DMS 273 (cell line): ENCODE results near the gene RABL2B.

Source experiments
- DNase-seq: peaks from one replicate; lab custom pipeline; 2025; ENCODE audit not compliant: unreplicated experiment; lab: John Stamatoyannopoulos, UW

RABL2B gene

GRCh38 chr22:50738649-50739227 is 44.7 kb downstream of the RABL2B start:
- no peak for DNase-seq

GRCh38 chr22:50737728-50738648 is 45.4 kb downstream of the RABL2B start, which contains the start of gene ACR:
TSS of gene ACR (plus strand) at chr22:50738204. CDS start at chr22:50738236, 32 bp downstream.
- DNase-seq = no peak

- DNase-seq = no peak
These were observed 47.8 kb downstream of the RABL2B start for GRCh38 chr22:50735739-50736030.

DNA sequence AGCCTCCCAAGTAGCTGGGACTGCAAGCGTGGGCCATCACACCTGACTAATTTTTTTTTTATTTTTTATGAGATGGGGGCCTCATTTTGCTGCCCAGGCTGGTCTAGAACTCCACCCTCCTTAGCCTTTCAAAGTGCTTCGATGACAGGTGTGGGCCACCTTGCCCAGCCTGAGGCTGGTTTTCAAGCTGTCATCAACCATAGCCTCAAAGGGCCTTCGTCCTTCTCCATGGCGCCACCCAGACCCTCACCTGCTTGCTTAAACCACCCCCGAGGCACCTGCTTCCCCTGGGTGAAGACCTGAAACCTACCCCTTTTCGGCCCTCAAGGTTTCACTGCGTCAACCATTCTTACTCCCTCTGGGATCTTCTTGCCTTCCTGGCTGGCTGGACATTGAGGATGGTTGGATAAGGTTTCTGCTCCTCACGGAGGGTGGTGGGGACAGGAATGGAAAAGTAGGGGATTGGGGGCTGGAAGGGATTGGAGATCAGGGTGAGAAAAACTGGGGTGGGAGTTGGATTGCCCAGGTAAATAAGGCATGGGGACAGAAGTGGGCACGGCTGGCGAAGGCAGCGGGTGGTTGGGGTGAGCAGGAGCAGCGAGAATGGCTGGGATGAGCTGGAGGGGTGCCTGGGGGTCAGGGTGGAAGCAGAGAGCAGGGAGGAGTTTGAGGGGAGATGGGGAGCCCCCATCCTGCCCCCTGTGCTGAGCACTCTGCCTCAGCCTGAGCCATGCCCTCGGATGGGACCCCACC is 48.3 kb downstream of the RABL2B start:
- no peak for DNase-seq

DNA sequence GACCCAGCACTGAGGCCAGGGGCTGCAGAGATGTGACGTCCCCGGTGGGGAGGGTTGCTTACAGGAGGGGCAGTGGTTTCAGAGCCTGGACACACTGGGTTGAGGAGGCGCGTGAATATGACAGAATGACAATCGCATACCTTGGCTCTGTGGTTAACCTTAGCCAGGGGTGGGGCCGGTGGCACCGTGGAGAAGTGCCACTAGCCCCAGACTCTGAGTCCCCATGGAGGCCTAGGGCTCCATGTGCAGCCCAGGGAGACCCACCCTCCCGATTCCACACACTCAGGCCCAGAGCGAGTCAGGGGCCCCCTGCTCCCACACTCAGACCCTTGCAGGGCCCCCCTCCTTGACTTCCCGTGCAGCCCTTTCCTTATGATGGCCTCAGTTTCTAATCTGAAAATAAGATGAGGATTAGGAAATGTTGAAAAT is 49.1 kb downstream of the RABL2B start:
- no peak for DNase-seq

- DNase-seq = peak; percentile 14
These were observed 49.7 kb downstream of the RABL2B start for GRCh38 chr22:50733521-50734342.

- no peak for DNase-seq
These were observed 50.8 kb downstream of the RABL2B start for GRCh38 chr22:50732681-50733080.

- peak; percentile 62 for DNase-seq
These were observed 51.4 kb downstream of the RABL2B start for GRCh38 chr22:50731811-50732624.

- no peak for DNase-seq
These were observed 52.3 kb downstream of the RABL2B start for GRCh38 chr22:50730941-50731661.

- DNase-seq = no peak
These were observed 53.2 kb downstream of the RABL2B start for GRCh38 chr22:50730013-50730891.

GRCh38 chr22:50729391-50730012 is 53.9 kb downstream of the RABL2B start:
- no peak for DNase-seq

DNA sequence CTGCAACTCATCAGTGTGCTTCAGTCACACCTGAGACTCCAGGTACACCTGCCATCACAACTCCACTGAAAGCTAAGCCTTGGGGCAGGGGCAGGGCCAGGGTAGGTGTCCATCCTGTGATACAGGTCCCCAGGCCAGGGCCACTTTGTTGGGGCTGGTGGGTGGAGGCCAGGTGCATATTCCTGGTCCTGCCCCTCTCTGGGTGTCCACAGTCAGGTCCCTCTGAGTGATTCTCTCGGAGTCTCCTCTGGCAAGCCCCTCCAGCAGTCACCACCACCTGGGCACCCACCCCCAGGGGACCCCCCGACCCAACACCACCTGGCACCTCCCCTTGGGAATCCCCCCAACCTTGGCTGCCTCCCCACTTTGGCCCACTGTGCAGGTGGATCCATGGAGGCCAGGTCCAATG is 54.9 kb downstream of the RABL2B start:
- no peak for DNase-seq

DNA sequence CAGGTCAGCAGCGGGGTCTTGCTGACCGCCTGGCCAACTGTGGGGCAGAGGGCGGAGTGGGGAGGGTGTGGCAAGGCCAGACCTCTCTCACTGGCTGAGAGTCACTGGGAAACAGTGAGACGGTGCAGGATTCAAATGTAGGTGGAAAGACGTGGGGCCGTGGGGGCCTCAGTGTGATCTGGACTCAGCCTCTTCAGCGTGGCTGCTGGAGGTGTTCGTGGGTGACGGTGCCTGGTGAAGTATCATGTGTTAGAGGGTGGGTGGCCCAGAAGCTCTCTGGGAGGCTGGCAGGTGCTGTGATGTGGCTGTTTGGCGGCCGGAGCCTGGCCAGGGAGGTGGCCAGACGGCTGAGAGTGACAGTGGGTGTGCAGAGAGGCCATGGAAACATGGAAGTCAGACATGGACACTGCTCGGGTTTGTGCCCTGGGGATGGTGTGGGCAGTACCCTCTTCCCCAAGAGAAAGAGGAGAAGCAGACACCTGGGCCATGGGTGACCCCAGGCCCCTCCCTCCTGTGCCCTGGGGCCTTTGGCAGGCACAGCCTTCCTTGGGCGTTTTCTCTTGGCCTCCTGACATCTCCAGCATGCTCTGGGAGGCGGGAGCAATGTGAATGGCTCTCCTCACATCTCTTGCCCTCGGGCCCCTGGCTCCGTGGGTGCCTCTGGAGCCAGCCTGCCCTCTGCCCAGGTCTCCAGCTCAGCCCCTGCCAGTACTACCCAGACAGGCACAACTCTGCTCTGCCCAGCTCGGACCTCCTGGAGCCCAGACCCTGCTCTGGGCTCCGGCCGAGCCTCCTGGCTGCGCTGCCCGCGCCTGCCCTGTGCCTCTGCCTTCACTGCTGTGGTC is 55.5 kb downstream of the RABL2B start:
- no peak for DNase-seq

DNA sequence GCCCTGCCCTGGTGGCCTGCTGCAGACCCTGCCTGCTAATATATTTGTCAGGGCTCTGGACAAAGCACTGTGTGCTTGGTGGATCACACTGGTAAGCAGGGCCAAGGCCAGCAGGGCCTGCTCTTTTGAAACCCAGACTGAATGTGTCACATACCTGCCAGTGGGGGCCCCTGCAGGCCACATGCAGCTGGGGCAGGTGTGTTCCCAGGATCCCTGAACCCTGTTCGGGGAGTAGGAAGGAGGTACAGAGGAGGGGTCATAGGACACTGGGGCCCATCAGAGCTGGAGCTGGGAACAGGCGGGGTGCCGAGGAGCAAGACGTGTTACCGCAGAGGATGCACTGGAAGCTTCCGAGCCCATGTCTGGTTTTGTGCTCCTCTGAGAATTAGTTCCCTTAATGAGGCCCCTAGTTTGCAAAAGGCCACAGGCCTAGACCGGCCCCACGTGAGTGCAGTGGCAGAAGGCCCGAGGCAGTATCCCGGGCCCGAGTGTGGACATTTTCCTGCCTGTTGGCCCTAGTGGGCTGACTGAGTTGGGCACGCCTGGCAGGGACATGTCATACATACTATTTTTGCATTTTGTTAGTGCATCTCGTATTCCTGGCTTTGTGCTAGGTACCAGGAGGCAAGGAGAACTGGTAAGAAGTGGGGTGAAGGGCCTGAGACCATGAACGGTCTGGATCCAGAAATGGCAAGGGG is 56.6 kb downstream of the RABL2B start:
- no peak for DNase-seq

DNA sequence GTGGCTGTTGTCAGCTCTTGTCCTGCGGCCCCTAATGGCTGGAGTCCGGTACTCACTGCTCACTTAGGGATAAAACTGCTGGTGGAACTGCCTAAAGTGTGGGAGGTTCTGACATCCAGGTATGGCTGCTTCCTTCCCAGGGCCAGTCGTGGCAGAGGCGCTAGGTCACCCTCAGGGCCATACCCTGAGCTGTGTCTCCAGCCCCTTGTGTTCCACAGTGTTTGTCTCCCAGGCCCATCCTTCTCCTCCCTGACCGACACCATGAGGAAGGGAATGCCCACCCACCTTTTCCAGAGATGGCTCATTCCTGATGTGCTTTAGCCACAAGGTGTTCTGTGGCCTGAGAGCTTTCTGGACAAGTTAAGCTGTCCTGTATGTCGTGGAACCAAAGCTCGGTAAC is 57.8 kb downstream of the RABL2B start:
- no peak for DNase-seq

GRCh38 chr22:50724616-50725015 is 58.8 kb downstream of the RABL2B start:
- DNase-seq = no peak

DNA sequence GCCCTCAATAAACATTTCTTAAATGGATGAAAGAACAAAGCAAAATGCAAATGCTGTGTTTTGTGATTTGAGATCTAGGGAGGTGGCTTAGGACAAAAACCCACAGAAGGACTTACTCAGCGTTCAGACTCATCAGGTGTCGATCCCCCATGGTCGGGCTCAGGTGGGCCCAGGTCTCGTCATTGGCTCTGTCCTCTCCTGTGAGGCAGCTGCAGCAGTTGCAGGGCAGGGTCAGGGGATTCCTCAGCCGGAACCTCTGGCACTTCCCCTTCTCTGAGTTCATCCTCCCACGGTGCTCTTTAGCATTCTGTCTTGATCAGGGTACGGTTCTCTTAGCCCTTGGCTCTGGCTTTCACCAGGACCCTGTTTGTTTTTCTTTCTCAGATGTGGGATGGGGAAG is 59.4 kb downstream of the RABL2B start:
- DNase-seq = no peak
